Mesenchymal stem cell (in vitro differentiated cells and primary cell): ENCODE results near the gene RADIL.
A peak's percentile ranks its signal among the peaks of the same experiment; 100 is the strongest.

ENCODE experiments used
- DNase-seq: peaks from one replicate; pipeline ENCODE4 v3.0.0-alpha.2; 2013
- H2AFZ ChIP-seq: one replicate; pipeline ENCODE4 v1.6.1; 2013; ENCODE audit warnings: low read depth, mild to moderate bottlenecking, control low read depth, inconsistent platforms, low read length, moderate library complexity
- H2AK5ac ChIP-seq: 2 replicates; pipeline ENCODE4 v1.6.1; 2013; ENCODE audit warnings: low read length, moderate library complexity, mild to moderate bottlenecking, inconsistent platforms; ENCODE audit not compliant: severe bottlenecking
- H2BK120ac ChIP-seq: one replicate; pipeline ENCODE4 v1.6.1; 2013; ENCODE audit warnings: low read depth, mild to moderate bottlenecking, inconsistent platforms, low read length, moderate library complexity
- H2BK12ac ChIP-seq, 2 experiments: one replicate each; pipeline ENCODE4 v1.6.1; 2013; ENCODE audit warnings: inconsistent platforms in 2 of 2, low read length in 2 of 2, mild to moderate bottlenecking in 2 of 2, moderate library complexity in 2 of 2, control low read depth in 1 of 2
- H2BK15ac ChIP-seq: one replicate; pipeline ENCODE4 v1.6.1; 2013; ENCODE audit warnings: mild to moderate bottlenecking, low read depth, inconsistent platforms; ENCODE audit not compliant: poor library complexity, severe bottlenecking
- H2BK5ac ChIP-seq: 2 replicates; pipeline ENCODE4 v1.6.1; 2013; ENCODE audit warnings: low read depth, mild to moderate bottlenecking, low read length, control low read depth, inconsistent platforms; ENCODE audit not compliant: poor library complexity, severe bottlenecking
- H3K14ac ChIP-seq, 2 experiments: one replicate each; pipeline ENCODE4 v1.6.1; 2013; ENCODE audit warnings: inconsistent platforms in 2 of 2, low read length in 2 of 2, control low read depth in 1 of 2, mild to moderate bottlenecking in 1 of 2, moderate library complexity in 1 of 2
- H3K18ac ChIP-seq, 2 experiments: one replicate each; pipeline ENCODE4 v1.6.1; 2013; ENCODE audit warnings: inconsistent platforms in 2 of 2, low read length in 2 of 2, control low read depth in 1 of 2, low read depth in 1 of 2, mild to moderate bottlenecking in 1 of 2
- H3K23ac ChIP-seq, 2 experiments: one replicate each; pipeline ENCODE4 v1.6.1; 2013; ENCODE audit warnings: inconsistent platforms in 2 of 2, low read length in 2 of 2, mild to moderate bottlenecking in 2 of 2, moderate library complexity in 2 of 2, control low read depth in 1 of 2
- H3K27ac ChIP-seq: 2 replicates; pipeline ENCODE4 v1.5.1; 2013; ENCODE audit warnings: mild to moderate bottlenecking, moderate library complexity, low read length, control low read depth, inconsistent platforms; ENCODE audit not compliant: poor library complexity, severe bottlenecking
- H3K27me3 ChIP-seq, 2 experiments: 2 replicates each; pipeline versions ENCODE4 v1.6.1 to v1.7.0; 2013; ENCODE audit warnings: low read length in 2 of 2, mild to moderate bottlenecking in 2 of 2, moderate library complexity in 2 of 2, control low read depth in 1 of 2, inconsistent platforms in 1 of 2; ENCODE audit not compliant: control insufficient read depth in 1 of 2, insufficient read depth in 1 of 2
- H3K36me3 ChIP-seq, 2 experiments: 2 replicates each; pipeline versions ENCODE4 v1.6.1 to v1.7.0; 2013; ENCODE audit warnings: low read length in 2 of 2, control low read depth in 1 of 2, inconsistent platforms in 1 of 2, low read depth in 1 of 2, mild to moderate bottlenecking in 1 of 2; ENCODE audit not compliant: insufficient read depth in 2 of 2, control insufficient read depth in 1 of 2
- H3K4ac ChIP-seq, 2 experiments: one replicate each; pipeline ENCODE4 v1.6.1; 2013; ENCODE audit warnings: inconsistent platforms in 2 of 2, low read length in 2 of 2, mild to moderate bottlenecking in 2 of 2, moderate library complexity in 2 of 2, control low read depth in 1 of 2, low read depth in 1 of 2
- H3K4me1 ChIP-seq: 2 replicates; pipeline ENCODE4 v1.6.1; 2013; ENCODE audit warnings: low read depth, low read length, control low read depth; ENCODE audit not compliant: control insufficient read depth, insufficient read depth
- H3K4me2 ChIP-seq: 2 replicates; pipeline ENCODE4 v1.6.1; 2013; ENCODE audit warnings: low read length, mild to moderate bottlenecking, inconsistent platforms; ENCODE audit not compliant: poor library complexity, severe bottlenecking
- H3K4me3 ChIP-seq, 2 experiments: 2 replicates each; pipeline versions ENCODE4 v1.5.1 to v1.7.0; 2013; ENCODE audit warnings: low read length in 2 of 2, mild to moderate bottlenecking in 2 of 2, control low read depth in 1 of 2, low read depth in 1 of 2; ENCODE audit not compliant: insufficient read depth in 1 of 2
- H3K79me1 ChIP-seq: replicated peaks from 2 replicates; pipeline ENCODE4 v1.6.1; 2013; ENCODE audit warnings: mild to moderate bottlenecking, control low read depth, low read length, inconsistent platforms; ENCODE audit not compliant: poor library complexity, severe bottlenecking
- H3K9ac ChIP-seq: 2 replicates; pipeline ENCODE4 v1.7.0; 2013; ENCODE audit warnings: mild to moderate bottlenecking, low read length, moderate library complexity
- H3K9me3 ChIP-seq: 2 replicates; pipeline ENCODE4 v1.7.0; 2013; ENCODE audit warnings: mild to moderate bottlenecking, low read length; ENCODE audit not compliant: control insufficient read depth
- H4K8ac ChIP-seq: one replicate; pipeline ENCODE4 v1.6.1; 2013; ENCODE audit warnings: inconsistent platforms, mild to moderate bottlenecking, low read length, moderate library complexity
- H4K91ac ChIP-seq: one replicate; pipeline ENCODE4 v1.6.1; 2013; ENCODE audit warnings: mild to moderate bottlenecking, low read length, inconsistent platforms
- WGBS: methylation state at CpG from one replicate; pipeline ENCODE4 v1.1.7; 2013; ENCODE audit warnings: mixed read lengths; 5-methylcytosine and 5-hydroxymethylcytosine counted together

The RADIL gene

DNA sequence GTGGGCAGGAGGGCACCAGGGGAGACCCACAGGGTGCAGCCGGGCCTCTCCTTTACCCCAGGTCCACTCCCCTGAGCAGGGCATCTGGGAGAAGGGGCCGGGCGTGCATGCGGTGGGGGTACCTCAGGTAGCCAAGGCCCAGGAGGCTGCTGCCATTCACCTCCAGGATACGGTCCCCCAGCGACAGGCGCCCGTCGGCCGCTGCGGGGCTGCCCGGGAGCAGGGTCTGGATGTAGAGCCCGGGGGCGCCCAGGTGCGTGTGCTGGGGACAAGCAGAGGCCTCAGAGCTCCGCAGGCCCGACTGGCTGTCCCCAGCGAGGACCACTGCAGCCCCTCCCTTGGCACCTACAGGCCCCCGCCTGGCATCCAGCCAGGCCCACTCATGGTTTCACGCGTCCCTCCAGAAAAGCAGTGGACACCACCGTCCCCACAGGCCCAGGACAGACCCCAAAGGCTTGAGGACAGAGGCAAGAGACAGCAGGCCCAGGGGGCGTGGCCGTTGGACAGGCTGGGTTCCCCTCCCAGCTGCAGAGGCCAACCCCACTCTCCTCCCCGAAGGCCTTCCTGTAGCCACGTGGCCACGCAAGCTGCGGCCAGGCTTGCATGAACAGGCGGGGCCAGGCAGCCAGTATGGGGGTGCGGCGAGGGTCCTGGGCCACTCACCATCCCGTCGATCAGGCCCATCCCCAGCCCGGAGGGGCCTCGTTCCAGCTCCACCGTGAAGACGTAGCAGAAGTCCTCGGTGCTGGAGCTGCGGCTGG is 83.8 kb downstream of the RADIL start:
- no peaks in the 10 kb centered on the region for H3K79me1 ChIP-seq
- H4K91ac ChIP-seq, result no peak overlapping the region
- no peak overlapping the region for H2BK120ac ChIP-seq
- no peak overlapping the region for H2AK5ac ChIP-seq
- H3K9ac ChIP-seq, result no peak overlapping the region
- H3K4ac ChIP-seq, result no peak overlapping the region
- peaks cover 0 to 3% of the 10 kb centered on the region in 2 experiments for H3K27me3 ChIP-seq
- no peak for DNase-seq
- H3K4me2 ChIP-seq, result no peak overlapping the region
- H3K4me3 ChIP-seq, result no peak overlapping the region
- no peak overlapping the region for H2BK15ac ChIP-seq
- peaks cover 4% of the 10 kb centered on the region for H3K4me1 ChIP-seq
- H4K8ac ChIP-seq, result no peak overlapping the region
- no peak overlapping the region for H3K27ac ChIP-seq
- WGBS, result 90% methylated on average over 39 of the region's 39 CpGs
- no peak overlapping the region for H3K14ac ChIP-seq
- H3K18ac ChIP-seq, result no peak overlapping the region
- H3K23ac ChIP-seq, result no peak overlapping the region
- peaks cover 0 to 3% of the 10 kb centered on the region in 2 experiments for H3K36me3 ChIP-seq
- H3K9me3 ChIP-seq, result no peaks in the 10 kb centered on the region
- H2BK5ac ChIP-seq, result no peak overlapping the region
- H2AFZ ChIP-seq, result no peak overlapping the region
- H2BK12ac ChIP-seq, result no peak overlapping the region

DNA sequence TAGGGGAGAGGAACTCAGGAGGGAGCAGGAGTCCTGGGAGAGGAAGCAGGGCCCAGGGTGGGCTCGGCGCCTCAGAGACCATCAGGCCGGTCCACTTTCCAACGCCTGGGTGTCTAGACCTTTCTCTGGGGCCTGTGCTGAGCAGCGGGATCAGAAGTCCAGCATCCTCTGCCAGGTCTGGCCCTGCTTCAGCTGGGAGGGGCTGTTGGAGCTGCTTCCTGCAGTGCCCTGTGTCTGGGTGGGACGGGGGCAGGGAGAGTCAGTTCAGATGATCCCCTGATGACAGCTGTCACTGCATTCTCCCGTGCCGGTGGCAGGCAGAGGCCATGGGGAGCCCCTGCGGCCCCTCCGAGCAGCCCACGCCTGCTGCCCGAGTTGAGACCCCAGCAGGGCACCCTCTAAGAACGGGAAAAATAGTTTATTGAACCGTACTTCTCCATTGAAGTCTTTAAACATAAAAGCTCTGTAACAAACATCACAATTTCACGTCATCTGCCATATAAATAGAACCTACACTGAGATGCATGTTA is 84.7 kb downstream of the RADIL start:
- Histone ChIP-seq H3K79me1 (no peaks in the 10 kb centered on the region), H3K4ac (no peak overlapping the region), H3K27ac (no peak overlapping the region), H4K91ac (no peak overlapping the region), H3K4me2 (no peak overlapping the region), H3K18ac (no peak overlapping the region), H2BK15ac (no peak overlapping the region), H3K23ac (no peak overlapping the region), H2AFZ (no peak overlapping the region), H3K36me3 (peaks cover 0 to 7% of the 10 kb centered on the region in 2 experiments), H2BK120ac (no peak overlapping the region), H2AK5ac (no peak overlapping the region), H3K14ac (no peak overlapping the region), H3K9me3 (no peaks in the 10 kb centered on the region), H2BK5ac (no peak overlapping the region), H3K9ac (no peak overlapping the region), H3K4me3 (no peak overlapping the region), H3K4me1 (peaks cover 3% of the 10 kb centered on the region), H3K27me3 (no peaks in the 10 kb centered on the region), H4K8ac (no peak overlapping the region), H2BK12ac (no peak overlapping the region)
- WGBS, result 82% methylated on average over 15 of the region's 15 CpGs
- no peak for DNase-seq

DNA sequence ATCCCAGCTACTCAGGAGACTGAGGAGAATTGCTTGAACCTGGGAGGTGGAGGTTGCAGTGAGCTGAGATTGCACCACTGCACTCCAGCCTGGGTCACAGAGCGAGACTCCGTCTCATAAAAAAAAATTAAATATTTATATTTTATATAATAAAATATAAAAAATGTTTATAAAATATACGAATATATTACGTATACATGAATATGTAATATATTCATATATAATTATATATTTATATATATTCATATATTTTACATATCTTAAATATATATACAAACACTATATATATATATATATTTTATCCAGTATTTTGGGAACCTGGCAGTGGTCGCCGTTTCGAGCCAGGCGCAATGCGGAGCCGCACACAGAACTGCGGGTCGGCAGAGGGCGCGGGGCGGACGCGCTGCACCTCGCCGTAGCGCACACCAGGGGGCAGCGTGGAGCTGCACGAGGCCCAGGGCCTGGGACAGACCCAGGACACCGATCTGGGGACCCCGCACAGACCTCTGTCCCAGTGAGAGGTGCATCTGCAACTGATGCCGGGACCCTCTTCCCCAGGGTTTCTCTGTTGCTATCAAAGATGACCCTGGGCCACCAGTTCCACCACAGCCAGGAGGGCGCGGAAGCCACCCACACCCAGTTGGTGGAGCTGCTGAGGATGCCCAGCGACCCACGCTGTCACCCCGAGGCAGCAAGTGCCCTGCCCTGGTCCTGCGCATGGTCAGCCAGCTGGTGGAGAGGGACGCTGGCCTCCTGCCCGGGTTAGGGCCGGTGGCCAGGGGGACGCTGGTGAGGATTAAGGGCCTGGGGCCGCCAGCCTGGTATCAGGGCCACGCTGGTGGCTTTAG is 85.4 kb downstream of the RADIL start:
- Histone ChIP-seq H3K4me2 (no peak overlapping the region), H2BK12ac (no peak overlapping the region), H2BK5ac (no peak overlapping the region), H3K4me3 (no peak overlapping the region), H2AFZ (no peak overlapping the region), H2AK5ac (no peak overlapping the region), H3K14ac (no peak overlapping the region), H3K18ac (no peak overlapping the region), H3K4ac (no peak overlapping the region), H3K36me3 (peaks cover 0 to 7% of the 10 kb centered on the region in 2 experiments), H2BK120ac (no peak overlapping the region), H2BK15ac (no peak overlapping the region), H3K79me1 (no peaks in the 10 kb centered on the region), H3K9me3 (no peaks in the 10 kb centered on the region), H4K8ac (no peak overlapping the region), H3K4me1 (peaks cover 3% of the 10 kb centered on the region), H3K23ac (no peak overlapping the region), H4K91ac (no peak overlapping the region), H3K27me3 (no peaks in the 10 kb centered on the region), H3K27ac (no peak overlapping the region), H3K9ac (no peak overlapping the region)
- peak; percentile 37 for DNase-seq
- 42% methylated on average over 32 of the region's 37 CpGs for WGBS

DNA sequence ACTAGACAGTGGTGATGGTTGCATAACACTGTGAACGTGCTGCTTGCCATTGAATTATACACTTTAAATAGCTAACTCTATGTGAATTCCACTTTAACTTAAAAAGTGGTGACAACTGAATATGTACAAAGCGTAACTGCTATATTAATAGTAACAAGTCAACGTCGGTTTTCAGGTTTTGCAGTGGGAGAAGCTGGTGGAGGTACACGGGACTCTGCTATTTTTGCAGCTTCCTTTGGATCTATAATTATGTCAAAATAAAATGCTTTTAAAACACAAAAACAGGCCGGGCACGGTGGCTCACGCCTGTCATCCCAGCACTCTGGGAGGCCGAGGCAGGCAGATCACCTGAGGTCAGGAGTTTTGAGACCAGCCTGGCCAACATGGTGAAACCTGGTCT is 87.1 kb downstream of the RADIL start:
- Histone ChIP-seq H2BK15ac (no peak overlapping the region), H3K4me3 (no peak overlapping the region), H3K27ac (no peak overlapping the region), H4K91ac (no peak overlapping the region), H3K9me3 (no peaks in the 10 kb centered on the region), H2BK12ac (no peak overlapping the region), H2AK5ac (no peak overlapping the region), H4K8ac (no peak overlapping the region), H3K23ac (no peak overlapping the region), H3K18ac (no peak overlapping the region), H3K79me1 (no peaks in the 10 kb centered on the region), H3K14ac (no peak overlapping the region), H3K9ac (no peak overlapping the region), H3K27me3 (no peaks in the 10 kb centered on the region), H3K36me3 (peaks cover 12 to 16% of the 10 kb centered on the region in 2 experiments), H2AFZ (no peak overlapping the region), H3K4ac (no peak overlapping the region), H2BK120ac (no peak overlapping the region), H3K4me1 (peaks cover 7% of the 10 kb centered on the region), H3K4me2 (no peak overlapping the region), H2BK5ac (no peak overlapping the region)
- WGBS, result 98% methylated on average over 8 of the region's 9 CpGs
- no peak for DNase-seq
